ENCODE results near the gene PAPPA. TPM values are rescaled to one million over a fixed set of nuclear protein-coding genes. Genes with fewer than 3 reads are reported as not detected.
A peak's percentile ranks its signal among the peaks of the same experiment; 100 is the strongest.

PAPPA gene
- total and polyA plus RNA-seq, 9 of the 15 experiments (the other 6 are each of a cell fraction or from before 2014, with no cell fraction given): 0.06 to 0.18 (median 0.11) TPM

GRCh38 chr9:116437411-116438370 lies 284.1 kb downstream of the PAPPA start (continued):
- TF ChIP-seq ZNF511 (CRISPR knock-in tag; IDR thresholded peaks at IDR 0.05): no peak
- TF ChIP-seq NR2C1 (IDR thresholded peaks at IDR 0.05): no peak
- TF ChIP-seq NR2C1 (tag; IDR thresholded peaks at IDR 0.05): peak; percentile 75
- TF ChIP-seq ZBTB9 (CRISPR knock-in tag; IDR thresholded peaks at IDR 0.05): peak; percentile 83
- TF ChIP-seq CHD2 (IDR thresholded peaks at IDR 0.05; ENCODE audit: low read depth, low read length): no peak
- TF ChIP-seq PPARD (CRISPR knock-in tag; IDR thresholded peaks at IDR 0.05): no peak
- no peak for TF ChIP-seq NUFIP1 (IDR thresholded peaks at IDR 0.05; ENCODE audit: partially characterized antibody)
- TF ChIP-seq SRSF7 (optimal IDR thresholded peaks at IDR 0.05; ENCODE audit: low read depth, low read length): no peak
- no peak; a peak in 1 of 4 replicates for TF ChIP-seq TBL1XR1 (IDR thresholded peaks at IDR 0.05; ENCODE audit: low read length in 2 of 2)
- peak; percentile 10; the same call in 1 of the 2 replicates for TF ChIP-seq RNF2 (IDR thresholded peaks at IDR 0.05)
- no peak for TF ChIP-seq PREB (CRISPR knock-in tag; IDR thresholded peaks at IDR 0.05)
- TF ChIP-seq CTBP1 (IDR thresholded peaks at IDR 0.05; ENCODE audit: borderline replicate concordance): peak; percentile 84
- TF ChIP-seq CREB1 (IDR thresholded peaks at IDR 0.05): no peak
- no peak for TF ChIP-seq CREB1 (CRISPR knock-in tag; IDR thresholded peaks at IDR 0.05)
- no peak for TF ChIP-seq IFI16 (CRISPR knock-in tag; IDR thresholded peaks at IDR 0.05)
- no peak for TF ChIP-seq STAG1 (CRISPR knock-in tag; IDR thresholded peaks at IDR 0.05; ENCODE audit: borderline replicate concordance)
- peak; percentile 85 for TF ChIP-seq CBFA2T3 (IDR thresholded peaks at IDR 0.05)
- no peak for TF ChIP-seq ZNF133 (CRISPR knock-in tag; IDR thresholded peaks at IDR 0.05)
- no peak for TF ChIP-seq ZNF3 (CRISPR knock-in tag; IDR thresholded peaks at IDR 0.05)
- TF ChIP-seq ZNF24 (IDR thresholded peaks at IDR 0.05): no peak
- 0 out of 2 replicates have a peak, but pooled peaks have one; percentile 30 for TF ChIP-seq MTA1 (IDR thresholded peaks at IDR 0.05; ENCODE audit: borderline replicate concordance)
- TF ChIP-seq FOXA3 (CRISPR knock-in tag; conservative IDR thresholded peaks at IDR 0.05 in 1 of 2, IDR thresholded peaks at IDR 0.05 in 1 of 2): peak in 1 of 2 experiments; percentile 23; a peak in 1 of 4 replicates
- TF ChIP-seq ZNF830 (CRISPR knock-in tag; IDR thresholded peaks at IDR 0.05): no peak
- no peak for TF ChIP-seq CCAR2 (IDR thresholded peaks at IDR 0.05; ENCODE audit: low read depth, low read length)
- no peak for TF ChIP-seq HNRNPK (IDR thresholded peaks at IDR 0.05; ENCODE audit: low read depth, low read length, poor library complexity, severe bottlenecking)
- peak; percentile 38; the same call in 1 of the 2 replicates for TF ChIP-seq ZNF41 (CRISPR knock-in tag; conservative IDR thresholded peaks at IDR 0.05)
